Fibroblast of the conjunctiva (primary cell): ENCODE data around the gene MELTF.

ENCODE experiments used
- DNase-seq: peaks from one replicate; pipeline ENCODE4 v3.0.0-alpha.2; 2010; ENCODE audit warnings: low read depth

Gene MELTF

DNA sequence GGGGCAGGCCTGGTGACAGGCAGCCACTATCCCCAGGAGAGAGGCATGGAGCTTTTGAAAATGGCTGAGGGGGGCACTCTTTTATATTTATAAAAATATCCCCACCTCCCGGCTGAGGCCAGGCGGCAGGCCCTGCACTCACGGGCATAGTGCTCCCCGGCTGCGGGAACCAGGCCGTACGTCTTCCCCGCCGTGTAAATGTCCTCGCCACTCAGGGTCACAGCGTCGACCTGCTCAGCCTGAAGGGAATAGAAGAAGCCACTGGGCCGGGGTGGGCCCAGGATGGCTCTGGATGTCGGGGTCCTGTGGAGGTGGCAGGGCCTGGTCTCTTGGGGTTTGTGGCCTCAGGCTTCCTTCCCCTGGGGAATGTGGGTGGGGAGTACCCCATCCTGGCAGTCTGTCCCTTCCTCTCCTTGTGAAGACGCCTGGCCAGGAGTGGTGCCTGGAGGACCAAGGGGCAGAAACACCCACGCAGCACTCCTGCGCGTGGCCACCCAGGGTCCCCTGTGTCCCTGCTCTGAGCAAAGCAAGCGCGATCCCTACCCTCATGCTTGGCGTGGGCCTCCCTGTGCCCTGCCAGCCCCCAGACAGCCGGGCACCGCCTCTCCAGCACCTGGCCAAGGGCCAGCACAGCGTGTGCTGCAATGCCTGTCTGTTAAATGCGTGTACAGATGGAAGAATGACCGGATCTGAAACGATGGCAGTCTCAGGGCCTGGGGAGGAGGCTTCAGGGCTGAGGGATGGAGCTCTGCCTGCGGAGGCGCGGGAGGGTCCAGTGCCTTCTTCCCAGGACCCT lies 18.9 kb downstream of the MELTF start:
- no peak for DNase-seq

DNA sequence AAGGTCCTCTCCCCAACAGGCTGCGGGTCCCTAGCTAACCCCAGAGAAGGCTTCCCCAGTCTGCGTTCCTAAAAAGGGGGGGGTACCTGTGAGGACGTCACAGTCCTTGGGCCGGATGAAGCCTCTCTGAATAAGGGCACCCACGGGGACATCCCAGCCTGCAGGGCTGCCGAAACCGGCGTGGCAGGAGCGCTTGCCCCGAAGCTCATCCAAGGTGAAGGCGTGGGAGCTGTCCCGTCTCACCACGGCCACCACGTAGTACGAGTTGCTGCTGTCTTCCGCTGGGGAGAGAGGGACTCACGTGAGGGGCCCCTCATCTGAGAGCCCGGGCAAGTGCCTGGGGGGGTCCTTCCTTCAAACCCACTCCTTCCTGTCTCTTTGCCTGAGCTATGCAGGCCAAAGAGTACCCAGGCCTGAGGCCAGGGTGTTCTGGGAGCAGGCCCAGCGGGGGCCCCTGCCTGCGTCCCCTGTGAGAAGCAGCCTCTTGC lies 20.0 kb downstream of the MELTF start:
- DNase-seq = no peak

DNA sequence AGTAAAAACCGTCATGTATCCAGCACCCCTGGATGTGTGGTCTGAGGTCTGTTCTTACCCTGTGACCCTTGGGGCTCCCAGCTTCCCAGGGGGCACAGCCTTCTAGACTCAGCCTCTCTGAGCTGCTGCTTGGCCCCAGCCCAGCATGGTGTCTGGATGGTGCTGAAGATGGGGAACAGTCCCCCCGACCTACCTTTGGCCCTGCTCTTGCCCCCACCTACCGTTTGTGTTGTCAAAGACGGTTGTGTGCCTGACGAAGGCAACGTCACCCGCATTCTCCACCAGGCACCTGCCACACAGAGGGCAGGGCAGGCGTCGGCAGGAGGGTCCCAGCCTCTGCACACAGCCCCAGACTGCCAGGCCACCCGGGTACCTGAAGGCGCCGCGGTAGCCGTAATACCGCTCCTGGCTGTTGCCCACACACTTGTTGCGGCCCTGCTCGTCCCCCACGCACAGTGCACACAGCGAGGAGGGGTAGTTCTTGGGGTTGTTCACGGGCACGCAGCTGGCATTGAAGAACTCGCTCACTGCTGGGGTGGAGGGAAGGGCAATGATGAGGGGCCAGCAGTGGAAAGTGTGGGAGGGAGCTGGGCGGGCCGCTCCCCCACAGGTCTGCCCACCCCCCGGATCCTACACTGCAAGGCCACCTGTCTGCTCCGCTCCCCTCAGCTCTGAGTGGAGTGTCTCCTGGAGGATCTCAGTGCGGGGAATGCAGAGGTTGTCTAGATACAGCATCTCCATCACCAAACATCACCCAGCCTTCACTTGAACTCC lies 21.0 kb downstream of the MELTF start:
- DNase-seq = no peak

- no peak for DNase-seq
These were observed 21.7 kb downstream of the MELTF start for GRCh38 chr3:197007953-197008352.

DNA sequence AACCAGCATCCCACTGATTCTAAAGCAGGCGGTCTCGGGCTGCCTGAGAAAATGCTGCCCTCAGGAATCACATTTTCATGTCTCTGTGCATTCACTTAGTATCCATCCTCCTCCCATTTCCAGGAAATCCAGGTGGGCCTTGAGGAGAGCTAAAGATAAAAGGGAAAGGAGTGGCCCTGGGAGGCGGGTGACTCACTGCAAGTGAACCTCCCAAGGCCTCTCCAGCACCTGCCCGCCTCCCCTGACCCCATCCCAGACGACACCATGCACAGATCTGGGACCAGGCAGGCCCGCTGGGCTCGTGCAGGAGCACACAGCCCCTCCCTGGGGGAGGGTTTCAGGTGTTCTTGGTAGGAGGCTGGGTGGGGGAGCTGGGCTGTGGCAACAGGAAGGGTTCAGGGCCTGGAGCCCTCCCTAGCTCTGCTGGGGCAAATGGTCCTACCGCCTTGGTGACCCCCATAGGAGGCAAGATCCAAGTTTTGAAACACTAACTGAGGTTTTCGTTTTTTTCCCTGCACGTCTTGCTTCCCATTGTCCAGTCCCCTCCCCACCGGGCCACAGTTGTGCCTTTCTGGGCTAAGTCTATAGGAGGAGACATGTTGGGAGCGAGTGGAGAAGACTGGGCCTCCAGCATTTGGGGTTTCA lies 22.2 kb downstream of the MELTF start:
- DNase-seq = no peak

DNA sequence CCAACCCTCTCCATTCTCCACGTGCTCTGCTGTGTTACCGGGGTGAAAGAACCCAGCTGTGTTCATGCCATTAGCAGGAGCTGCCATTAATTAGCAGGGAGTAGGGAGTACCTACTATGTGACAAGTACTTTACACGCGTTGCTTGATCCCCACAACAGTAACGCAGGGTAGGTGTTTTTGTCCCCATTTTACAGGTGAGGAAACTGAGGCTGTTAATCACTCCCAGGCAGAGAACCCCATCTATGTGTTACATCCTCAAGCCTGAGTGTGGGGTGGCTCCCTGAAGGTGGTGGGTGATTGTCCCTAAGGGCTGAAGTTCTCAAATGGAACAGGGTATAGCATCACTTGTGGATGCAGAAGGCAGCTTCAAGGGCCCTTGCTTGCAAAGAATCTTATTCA lies 22.8 kb downstream of the MELTF start:
- DNase-seq = no peak

- no peak for DNase-seq
These were observed 23.2 kb downstream of the MELTF start for GRCh38 chr3:197006446-197006845.

DNA sequence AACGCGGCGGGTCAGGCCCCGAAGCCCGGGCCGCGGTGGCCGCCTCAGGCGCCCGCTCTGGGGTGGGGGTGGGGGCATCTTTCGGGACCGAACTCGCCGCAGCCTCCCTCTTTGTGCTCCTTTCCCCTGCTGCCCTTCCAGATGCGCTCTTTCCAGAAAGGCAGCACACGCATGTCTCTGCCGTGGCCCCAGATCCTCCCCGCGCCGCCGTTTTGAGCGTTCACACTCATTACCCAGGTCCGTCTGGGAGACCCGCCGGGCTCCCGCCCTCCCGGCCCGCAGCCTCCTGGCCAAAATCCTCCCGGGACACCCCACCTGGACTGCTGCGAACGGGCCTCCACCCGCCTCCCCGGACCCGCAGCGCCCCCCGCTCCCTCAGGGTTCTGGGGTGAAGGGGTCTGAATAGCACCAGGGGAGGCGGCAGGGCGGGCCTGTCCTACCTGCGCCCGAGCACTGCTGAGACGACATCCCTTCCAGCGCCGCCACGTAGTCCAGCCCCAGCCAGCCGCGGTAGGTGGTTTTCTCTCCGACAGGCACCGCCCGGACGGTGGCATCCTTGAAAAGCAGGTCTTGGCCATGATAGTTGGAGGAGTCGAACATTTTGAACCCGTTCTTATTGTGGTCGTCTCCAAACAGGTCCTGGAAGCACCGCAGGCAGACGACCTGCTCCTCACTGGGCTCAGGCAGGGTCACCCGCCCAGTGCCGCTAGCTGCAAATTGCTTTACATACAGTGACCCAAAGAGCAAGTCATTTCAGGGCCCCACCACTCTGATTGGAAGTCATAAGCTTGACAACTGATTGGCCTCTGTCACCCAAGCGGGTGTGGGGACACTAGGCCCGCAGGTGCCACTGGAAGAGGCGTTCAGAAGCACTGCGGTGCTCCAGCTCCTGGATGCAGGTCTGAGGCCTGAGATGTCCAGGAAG lies 25.9 kb downstream of the MELTF start:
- no peak for DNase-seq

GRCh38 chr3:197002701-197003454 lies 26.7 kb downstream of the MELTF start:
- DNase-seq = no peak

- no peak for DNase-seq
These were observed 27.5 kb downstream of the MELTF start for GRCh38 chr3:197001972-197002700.

DNA sequence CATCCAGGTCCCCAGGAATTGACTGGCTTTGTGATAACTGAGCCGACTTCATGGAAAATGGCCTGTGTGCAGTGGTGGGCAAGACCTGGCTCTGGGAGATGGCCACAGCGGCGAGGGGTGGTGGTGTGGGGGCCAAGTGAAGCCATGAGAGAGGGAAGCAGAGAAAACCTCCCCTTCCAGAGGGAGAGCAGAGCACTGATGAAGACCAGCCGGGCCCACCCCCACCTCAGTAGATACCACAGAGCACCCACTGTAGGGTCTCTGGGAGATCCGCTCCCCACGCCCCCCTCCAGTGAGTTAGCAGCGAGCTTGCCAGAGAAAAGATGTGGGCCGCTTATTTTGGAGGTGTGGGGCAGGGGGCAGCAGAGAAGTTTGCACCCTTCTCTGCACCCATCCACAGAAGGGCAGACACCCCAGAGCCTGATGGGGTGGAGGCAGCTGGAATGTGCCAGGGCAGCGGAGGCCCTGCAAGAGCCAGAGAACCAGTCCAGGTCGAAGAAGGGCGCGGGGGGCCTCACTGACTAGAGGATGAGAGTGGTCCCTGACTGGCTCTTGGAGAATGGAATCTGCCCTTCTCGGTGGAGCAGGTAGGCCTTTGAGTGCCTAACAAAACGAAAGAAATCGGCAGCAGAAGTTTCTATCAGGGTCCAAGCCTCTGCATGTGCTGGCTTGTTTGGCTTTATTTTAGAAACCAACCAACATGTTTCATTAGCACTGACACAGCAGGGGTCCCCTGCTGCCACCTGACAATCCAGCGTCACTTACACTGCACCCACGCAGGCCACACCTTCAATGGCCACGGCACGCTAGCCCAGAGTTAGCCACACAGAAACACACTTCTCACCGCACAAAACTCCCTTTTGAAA lies 28.3 kb downstream of the MELTF start:
- no peak for DNase-seq

DNA sequence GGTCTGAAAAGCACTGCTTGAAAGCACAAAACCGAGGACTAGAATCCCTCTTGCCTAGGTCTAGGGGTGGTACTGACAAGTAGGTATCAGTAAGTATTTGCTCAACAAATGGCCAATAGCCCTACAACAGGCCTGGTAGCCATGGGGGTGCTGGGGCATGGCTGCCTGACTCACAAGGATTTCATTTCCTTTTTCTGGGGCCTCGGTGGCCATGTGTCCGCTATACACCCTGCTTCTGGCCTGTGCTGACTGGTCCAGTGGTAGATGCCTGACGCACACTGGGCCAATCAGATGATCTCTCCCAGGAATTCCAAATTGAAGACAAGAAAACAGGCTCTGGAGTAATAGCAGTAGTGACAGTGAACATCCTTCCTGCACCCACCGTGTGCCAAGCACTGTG lies 29.4 kb downstream of the MELTF start:
- DNase-seq = no peak

DNA sequence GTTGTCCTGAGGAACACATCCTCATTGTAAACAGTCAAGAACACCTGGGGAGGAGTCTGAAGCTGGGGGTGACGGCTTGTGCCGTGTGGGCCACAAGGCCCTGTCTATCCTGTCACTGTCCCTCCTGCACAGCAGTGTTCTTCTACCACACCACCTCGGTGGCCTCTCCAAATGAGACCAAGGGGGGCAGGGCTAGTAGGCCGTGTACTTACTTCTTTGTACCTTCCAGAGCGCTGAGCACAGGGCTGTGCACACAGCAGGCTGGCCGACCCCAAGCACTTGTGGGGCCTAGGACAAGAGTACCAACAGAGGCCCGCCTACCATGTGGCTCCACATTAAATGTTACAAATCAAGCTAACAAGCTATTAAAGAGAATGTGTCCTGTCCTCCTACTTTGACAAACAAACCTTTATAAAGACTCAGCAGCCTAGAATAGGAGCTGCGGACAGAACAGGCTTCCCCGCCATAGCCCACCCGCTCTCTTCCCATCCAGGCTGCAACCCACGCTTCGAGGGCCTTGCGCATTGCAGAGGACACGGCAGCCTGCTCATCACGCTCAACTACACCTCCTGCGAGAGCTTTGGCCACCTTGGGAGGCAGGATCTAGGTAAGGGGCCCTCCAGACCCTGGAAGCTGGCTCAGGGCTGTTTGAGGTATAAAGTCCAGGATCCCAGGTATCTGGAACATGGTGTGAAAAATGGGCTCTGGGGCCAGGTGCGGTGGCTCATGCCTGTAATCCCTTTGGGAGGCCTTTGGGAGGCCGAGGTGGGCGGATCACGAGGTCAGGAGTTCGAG lies 30.5 kb downstream of the MELTF start:
- DNase-seq = no peak

- no peak for DNase-seq
These were observed 32.3 kb downstream of the MELTF start for GRCh38 chr3:196997311-196997710.

- DNase-seq = no peak
These were observed 33.0 kb downstream of the MELTF start for GRCh38 chr3:196996454-196997265.

GRCh38 chr3:196995646-196996355 lies 33.8 kb downstream of the MELTF start:
- no peak for DNase-seq

DNA sequence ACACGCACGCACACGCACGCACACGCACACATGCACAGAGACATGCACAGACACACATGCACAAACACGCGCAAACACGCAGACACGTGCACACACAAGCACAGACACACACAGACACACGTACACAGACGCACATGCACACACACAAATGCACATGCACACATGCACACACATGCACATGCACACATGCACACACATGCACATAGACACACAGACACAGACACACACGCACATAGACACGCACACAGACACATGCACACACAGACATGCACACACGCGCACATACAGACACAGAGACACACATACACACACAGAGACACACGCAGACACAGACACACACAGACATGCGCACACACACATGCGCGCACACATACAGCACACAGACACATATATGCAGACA lies 34.6 kb downstream of the MELTF start:
- no peak for DNase-seq
